HL-60 (cell line): Measurements from ENCODE around the gene KRT85.

Experiments
- POLR2AphosphoS5 ChIP-seq: IDR thresholded peaks from 2 replicates; pipeline ENCODE4 v1.6.1; 2012; ENCODE audit warnings: low read depth
- TF ChIP-seq, protein P1 (sequence below): IDR thresholded peaks from one replicate; pipeline ENCODE4 v1.5.1; 2011; ENCODE audit warnings: low read length, control low read depth, inconsistent platforms; ENCODE audit not compliant: insufficient read depth

GRCh38 chr12:52352951-52353350, 14.3 kb downstream of the KRT85 start:
- TF ChIP-seq, protein P1, sequence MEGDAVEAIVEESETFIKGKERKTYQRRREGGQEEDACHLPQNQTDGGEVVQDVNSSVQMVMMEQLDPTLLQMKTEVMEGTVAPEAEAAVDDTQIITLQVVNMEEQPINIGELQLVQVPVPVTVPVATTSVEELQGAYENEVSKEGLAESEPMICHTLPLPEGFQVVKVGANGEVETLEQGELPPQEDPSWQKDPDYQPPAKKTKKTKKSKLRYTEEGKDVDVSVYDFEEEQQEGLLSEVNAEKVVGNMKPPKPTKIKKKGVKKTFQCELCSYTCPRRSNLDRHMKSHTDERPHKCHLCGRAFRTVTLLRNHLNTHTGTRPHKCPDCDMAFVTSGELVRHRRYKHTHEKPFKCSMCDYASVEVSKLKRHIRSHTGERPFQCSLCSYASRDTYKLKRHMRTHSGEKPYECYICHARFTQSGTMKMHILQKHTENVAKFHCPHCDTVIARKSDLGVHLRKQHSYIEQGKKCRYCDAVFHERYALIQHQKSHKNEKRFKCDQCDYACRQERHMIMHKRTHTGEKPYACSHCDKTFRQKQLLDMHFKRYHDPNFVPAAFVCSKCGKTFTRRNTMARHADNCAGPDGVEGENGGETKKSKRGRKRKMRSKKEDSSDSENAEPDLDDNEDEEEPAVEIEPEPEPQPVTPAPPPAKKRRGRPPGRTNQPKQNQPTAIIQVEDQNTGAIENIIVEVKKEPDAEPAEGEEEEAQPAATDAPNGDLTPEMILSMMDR: no peak
- no peak for TF ChIP-seq POLR2AphosphoS5
